ENCODE measurements around the gene SLC30A3. TPM values are rescaled to one million over a fixed set of nuclear protein-coding genes. Genes with fewer than 3 reads are reported as not detected.

Gene SLC30A3
- total RNA-seq, 1 donor from 2014 or later = 0.08 TPM

DNA sequence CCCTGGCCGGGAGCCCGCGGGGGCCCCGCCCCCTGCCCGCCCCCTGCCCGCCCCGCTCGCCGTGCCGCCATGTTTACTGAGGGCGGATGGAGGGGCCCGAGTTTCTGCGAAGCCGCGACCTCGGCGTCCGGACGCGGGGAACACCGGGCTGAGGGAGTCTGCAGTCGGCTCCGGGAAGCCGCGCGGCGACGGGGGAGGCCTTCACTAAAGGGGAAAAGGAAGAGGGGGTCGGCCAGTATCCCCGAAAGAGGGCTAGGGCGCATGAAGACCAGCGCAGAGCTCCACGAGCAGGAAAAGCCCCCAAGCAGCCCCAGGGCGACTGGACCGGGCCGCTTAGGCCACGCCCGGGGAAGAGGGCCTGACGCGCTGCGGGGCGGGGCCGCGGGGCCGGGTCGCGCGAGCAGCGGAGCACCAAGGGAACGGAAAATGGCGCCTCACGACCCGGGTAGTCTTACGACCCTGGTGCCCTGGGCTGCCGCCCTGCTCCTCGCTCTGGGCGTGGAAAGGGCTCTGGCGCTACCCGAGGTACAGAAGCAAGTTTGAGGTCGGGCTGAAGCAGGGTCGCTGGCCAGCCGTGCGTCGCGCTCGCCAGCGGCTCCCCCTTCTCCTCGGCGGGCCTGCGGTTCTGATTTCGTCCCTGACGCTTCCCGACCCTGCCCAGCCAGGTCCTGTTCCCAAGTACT is 50.8 kb downstream of the SLC30A3 start, which contains the start of the genes ATRAID and SLC5A6:
Gene ATRAID, plus strand, starts transcription at position 99 of the 683 bp plus-strand sequence. Its CDS starts 328 bp downstream, at position 427.
Gene SLC5A6, minus strand, starts transcription at position 326 of the 683 bp plus-strand sequence. CDS start 4,618 bp downstream, outside the sequence.
- H3K36me3 ChIP-seq (ENCODE audit: control insufficient read depth, insufficient read depth, low read length) = no peaks in the 10 kb centered on the region
- H3K4me3 ChIP-seq (ENCODE audit: low read depth, low read length) = peak within 1 kb of the TSS; percentile 73
- TF ChIP-seq CTCF (IDR thresholded peaks at IDR 0.05; ENCODE audit: insufficient read depth, low read length, poor library complexity, severe bottlenecking) = no peak
- no peaks in the 10 kb centered on the region for H3K27me3 ChIP-seq (ENCODE audit: control insufficient read depth, insufficient read depth, low read length)
- no peak for DNase-seq (ENCODE audit: low read depth)

DNA sequence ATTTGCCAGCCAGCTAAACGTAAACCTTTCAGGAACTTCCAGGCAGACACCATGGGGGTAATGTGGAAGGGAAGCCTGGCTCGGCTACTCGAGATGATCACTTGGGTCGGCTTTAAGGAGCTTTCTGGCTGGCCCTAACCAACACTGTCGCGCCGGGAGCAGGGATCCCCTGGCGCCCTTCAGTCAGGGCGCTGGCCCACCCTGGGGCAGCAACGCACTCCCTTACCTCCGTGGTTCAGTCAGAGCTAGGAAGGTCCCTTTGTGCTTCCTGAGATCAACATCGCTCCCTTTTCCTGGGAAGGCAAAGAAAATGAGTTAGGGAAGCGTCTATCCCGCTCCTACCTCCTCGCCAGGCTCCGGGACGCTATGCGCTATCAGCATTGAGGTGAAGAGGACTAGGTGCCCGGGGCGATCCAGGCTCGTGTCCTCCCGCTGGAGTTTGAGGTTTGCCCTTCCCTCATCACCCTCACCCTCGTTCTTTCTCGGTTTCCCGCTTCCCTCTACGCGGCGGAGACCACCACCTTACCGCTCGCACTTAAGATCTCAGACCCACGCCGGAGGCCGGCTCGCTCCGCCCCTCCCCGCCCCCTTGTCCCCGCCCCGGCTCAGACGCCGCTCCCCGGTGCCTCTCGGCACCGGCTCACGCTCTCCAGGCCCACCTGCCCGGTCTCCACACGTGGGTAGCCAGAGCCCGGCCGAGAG is 51.5 kb downstream of the SLC30A3 start:
- H3K36me3 ChIP-seq (ENCODE audit: control insufficient read depth, insufficient read depth, low read length) = no peaks in the 10 kb centered on the region
- H3K27me3 ChIP-seq (ENCODE audit: control insufficient read depth, insufficient read depth, low read length) = no peaks in the 10 kb centered on the region
- TF ChIP-seq CTCF (IDR thresholded peaks at IDR 0.05; ENCODE audit: insufficient read depth, low read length, poor library complexity, severe bottlenecking) = no peak
- peak overlapping the region; percentile 73 for H3K4me3 ChIP-seq (ENCODE audit: low read depth, low read length)
- no peak for DNase-seq (ENCODE audit: low read depth)

- Histone ChIP-seq H3K4me3 (ENCODE audit: low read depth, low read length) (no peak overlapping the region), H3K27me3 (ENCODE audit: control insufficient read depth, insufficient read depth, low read length) (no peaks in the 10 kb centered on the region), H3K36me3 (ENCODE audit: control insufficient read depth, insufficient read depth, low read length) (peaks cover 2% of the 10 kb centered on the region)
- DNase-seq (ENCODE audit: low read depth) = no peak
- TF ChIP-seq CTCF (IDR thresholded peaks at IDR 0.05; ENCODE audit: insufficient read depth, low read length, poor library complexity, severe bottlenecking) = no peak
These were observed 53.0 kb downstream of the SLC30A3 start for GRCh38 chr2:27209621-27210401.

- Histone ChIP-seq H3K36me3 (ENCODE audit: control insufficient read depth, insufficient read depth, low read length) (peaks cover 2% of the 10 kb centered on the region), H3K27me3 (ENCODE audit: control insufficient read depth, insufficient read depth, low read length) (no peaks in the 10 kb centered on the region), H3K4me3 (ENCODE audit: low read depth, low read length) (no peak overlapping the region)
- no peak for TF ChIP-seq CTCF (IDR thresholded peaks at IDR 0.05; ENCODE audit: insufficient read depth, low read length, poor library complexity, severe bottlenecking)
- DNase-seq (ENCODE audit: low read depth) = no peak
These were observed 54.3 kb downstream of the SLC30A3 start for GRCh38 chr2:27208486-27209050.

- H3K27me3 ChIP-seq (ENCODE audit: control insufficient read depth, insufficient read depth, low read length) = no peaks in the 10 kb centered on the region
- no peak overlapping the region for H3K4me3 ChIP-seq (ENCODE audit: low read depth, low read length)
- DNase-seq (ENCODE audit: low read depth) = no peak
- H3K36me3 ChIP-seq (ENCODE audit: control insufficient read depth, insufficient read depth, low read length) = peaks cover 4% of the 10 kb centered on the region
- TF ChIP-seq CTCF (IDR thresholded peaks at IDR 0.05; ENCODE audit: insufficient read depth, low read length, poor library complexity, severe bottlenecking) = no peak
These were observed 56.5 kb downstream of the SLC30A3 start for GRCh38 chr2:27206346-27206745.

Measured in kidney epithelial cell (primary cell).